A549 (cell line): ENCODE measurements around the gene BTBD16. TPM values are rescaled to one million over a fixed set of nuclear protein-coding genes. Genes with fewer than 3 reads are reported as not detected.

Experiments
- ATAC-seq, 2 experiments: fragments of 200-7000 bp in 1 of 2; fragments of >200 bp in 1 of 2; cut with Nextera tagmentation in 1 of 2; cut with Tn5 transposase in 1 of 2; 3 replicates each; pipeline versions ENCODE4 v1.8.0 to v1.9.1; 2018 to 2020; ENCODE audit warnings: mild to moderate bottlenecking in 1 of 2, moderate library complexity in 1 of 2
- CTCF ChIA-PET: fragments of 300-600 bp; sonication (Branson Sonifier 250); formaldehyde crosslinking; extraction: SDS; loops from one replicate; lab custom pipeline; 2021; ENCODE audit warnings: antibody characterized with exemption, inconsistent platforms; lab: Yijun Ruan, JAX
- POLR2A ChIA-PET: fragments of 350-600 bp; formaldehyde crosslinking; extraction: SDS; loops from one replicate; lab custom pipeline; 2021; ENCODE audit warnings: antibody characterized with exemption, inconsistent platforms; lab: Yijun Ruan, JAX
- DNase-seq, 2 experiments: peaks; one replicate each; pipeline versions ENCODE4 v3.0.0 to v3.0.0-alpha.2; 2011 to 2016; ENCODE audit warnings: low read depth in 1 of 2, low spot score in 1 of 2
- FAIRE-seq: peaks from 2 replicates; lab custom pipeline; 2011; peaks lifted over from hg19 to GRCh38; lab: Jason Lieb, UNC
- H3K27ac ChIP-seq, 2 experiments: fragments of >200 bp; sonication (Bioruptor Twin); formaldehyde crosslinking; 3 replicates each; pipeline ENCODE4 v1.5.1; 2016 to 2017
- H3K4me1 ChIP-seq: fragments of >200 bp; sonication (Bioruptor Twin); formaldehyde crosslinking; 3 replicates; pipeline ENCODE4 v1.6.1; 2016
- H3K4me2 ChIP-seq: fragments of >200 bp; sonication (Bioruptor Twin); formaldehyde crosslinking; 3 replicates; pipeline ENCODE4 v1.6.1; 2016
- H3K4me3 ChIP-seq: fragments of >200 bp; sonication (Bioruptor Twin); formaldehyde crosslinking; 3 replicates; pipeline ENCODE4 v1.5.1; 2016
- H3K9me3 ChIP-seq: fragments of >200 bp; sonication (Bioruptor Twin); formaldehyde crosslinking; 3 replicates; pipeline ENCODE4 v1.6.1; 2016
- CHD4 ChIP-seq: fragments of 200-600 bp; sonication (generic); IDR thresholded peaks from 2 replicates; pipeline ENCODE4 v1.6.1; 2016; ENCODE audit warnings: antibody characterized with exemption, mild to moderate bottlenecking, borderline replicate concordance
- EHMT2 ChIP-seq: fragments of 200-600 bp; sonication (generic); IDR thresholded peaks from 2 replicates; pipeline ENCODE4 v1.6.1; 2016; ENCODE audit warnings: antibody characterized with exemption, low read depth, mild to moderate bottlenecking, moderate library complexity
- ELK1 ChIP-seq: fragments of 150-350 bp; IDR thresholded peaks from 2 replicates; pipeline ENCODE4 v1.6.1; 2014; ENCODE audit warnings: low read depth, mild to moderate bottlenecking, low read length
- FOSB ChIP-seq: fragments of 250-450 bp; sonication (Bioruptor Pico); IDR thresholded peaks from 2 replicates; pipeline ENCODE4 v1.5.0; 2020; ENCODE audit warnings: mild to moderate bottlenecking, moderate library complexity
- FOSL2 ChIP-seq, 2 experiments: fragments of 450-650 bp in 1 of 2; fragments of >200 bp in 1 of 2; sonication (Bioruptor Twin) in 1 of 2; formaldehyde crosslinking; IDR thresholded peaks; 2 replicates each; pipeline versions ENCODE4 v1.5.0 to v1.6.1; 2016 to 2020; ENCODE audit warnings: mild to moderate bottlenecking in 1 of 2, moderate library complexity in 1 of 2
- FOXS1 ChIP-seq: fragments of 250-450 bp; sonication (Bioruptor Pico); IDR thresholded peaks from 2 replicates; pipeline ENCODE4 v1.5.0; 2020; ENCODE audit warnings: mild to moderate bottlenecking, moderate library complexity
- GATA3 ChIP-seq: IDR thresholded peaks from 2 replicates; pipeline ENCODE4 v1.6.1; 2012; ENCODE audit warnings: borderline replicate concordance
- HDAC2 ChIP-seq: fragments of 200-600 bp; sonication (generic); IDR thresholded peaks from 2 replicates; pipeline ENCODE4 v1.6.1; 2016
- HES2 ChIP-seq: fragments of >200 bp; sonication (Bioruptor Twin); formaldehyde crosslinking; IDR thresholded peaks from 2 replicates; pipeline ENCODE4 v1.6.1; 2016
- HMGXB4 ChIP-seq: fragments of 250-450 bp; sonication (Bioruptor Pico); IDR thresholded peaks from 2 replicates; pipeline ENCODE4 v1.5.0; 2021; ENCODE audit warnings: mild to moderate bottlenecking, moderate library complexity, borderline replicate concordance
- HOXB5 ChIP-seq: fragments of 250-450 bp; sonication (Bioruptor Pico); IDR thresholded peaks from 2 replicates; pipeline ENCODE4 v1.5.0; 2020; ENCODE audit warnings: mild to moderate bottlenecking, moderate library complexity
- JUN ChIP-seq, 2 experiments: fragments of >200 bp; sonication (Bioruptor Twin); formaldehyde crosslinking; IDR thresholded peaks; 2 replicates in 1 of 2; 3 replicates in 1 of 2; pipeline ENCODE4 v1.6.1; 2016 to 2017
- KDM1A ChIP-seq: fragments of 200-600 bp; sonication (generic); IDR thresholded peaks from 2 replicates; pipeline ENCODE4 v1.6.1; 2016; ENCODE audit warnings: low read depth, mild to moderate bottlenecking
- MYC ChIP-seq: IDR thresholded peaks from 2 replicates; pipeline ENCODE4 v1.6.1; 2012; ENCODE audit warnings: mild to moderate bottlenecking, inconsistent platforms, low read length, improper control_type of control experiment, borderline replicate concordance
- SMC3 ChIP-seq: fragments of >200 bp; sonication (Bioruptor Twin); formaldehyde crosslinking; IDR thresholded peaks from 3 replicates; pipeline ENCODE4 v1.6.1; 2018; ENCODE audit warnings: inconsistent platforms
- SREBF2 ChIP-seq: fragments of 450-650 bp; IDR thresholded peaks from 2 replicates; pipeline ENCODE4 v1.6.1; 2014; ENCODE audit warnings: mild to moderate bottlenecking, moderate library complexity
- TFCP2L1 ChIP-seq: fragments of 250-450 bp; sonication (Bioruptor Pico); IDR thresholded peaks from 2 replicates; pipeline ENCODE4 v1.5.0; 2021; ENCODE audit warnings: mild to moderate bottlenecking
- USF2 ChIP-seq: fragments of 450-650 bp; IDR thresholded peaks from 2 replicates; pipeline ENCODE4 v1.6.1; 2014; ENCODE audit warnings: antibody characterized with exemption
- ZFP36 ChIP-seq: fragments of 450-650 bp; IDR thresholded peaks from 2 replicates; pipeline ENCODE4 v1.6.1; 2014; ENCODE audit warnings: borderline replicate concordance; ENCODE audit not compliant: partially characterized antibody
- WGBS: methylation state at CpG from one replicate; pipeline ENCODE4 v1.1.6; 2017; ENCODE audit errors: missing lambda C conversion rate; 5-methylcytosine and 5-hydroxymethylcytosine counted together
- polyA plus RNA-seq, 4 experiments: library from polyadenylated mRNA; depleted of rRNA in 3 of 4; stranded (reverse); fragments of >200 nt; fragmentation: RNase III in 1 of 4; extraction: RNeasy Plus Mini Kit Qiagen cat#74134 plus additional on column Dnase treatment in 1 of 4; gene quantifications; 2 replicates in 3 of 4; 3 replicates in 1 of 4; pipeline ENCODE4 v1.2.3, GENCODE V29; 2011 to 2017

BTBD16 gene
- polyA plus RNA-seq, 2 of the 4 experiments (the other 2 are of a cell fraction) = 0.32 to 2.1 TPM

DNA sequence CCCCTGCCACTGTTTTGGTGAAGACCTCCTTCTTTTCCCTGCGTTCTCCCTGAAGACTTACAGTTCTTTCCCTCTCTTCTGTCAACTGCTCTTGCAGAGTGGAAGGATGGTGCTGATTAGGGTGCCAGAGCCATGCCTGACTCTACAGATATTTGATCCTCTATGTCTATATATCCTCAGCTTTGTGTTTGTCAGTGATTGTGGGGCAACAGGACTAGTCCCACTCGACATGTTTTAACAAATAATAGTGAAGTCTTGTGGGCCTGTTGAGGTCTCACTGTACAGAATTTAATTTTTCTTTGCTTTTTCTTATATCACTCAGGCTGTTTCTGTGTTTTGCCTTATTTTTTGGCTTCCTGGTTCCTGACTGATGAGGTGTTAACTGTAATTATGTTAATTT is 108.4 kb downstream of the BTBD16 start:
- no peak for ATAC-seq
- ChIA-PET POLR2A (no interaction called here), CTCF (no interaction called here)
- FAIRE-seq = no peak
- Histone ChIP-seq H3K4me2 (no peak overlapping the region), H3K4me1 (peaks cover 23% of the 10 kb centered on the region), H3K9me3 (no peaks in the 10 kb centered on the region), H3K4me3 (no peak overlapping the region), H3K27ac (no peak overlapping the region)
- no peak for DNase-seq
- TF ChIP-seq FOSB (CRISPR knock-in tag) (no peak), CHD4 (no peak)
- 86% methylated on average over 2 of the region's 2 CpGs for WGBS

- no peak overlapping the region for H3K27ac ChIP-seq
- FAIRE-seq (no peak), ATAC-seq (no peak), DNase-seq (no peak)
- WGBS = 97% methylated on average over 4 of the region's 4 CpGs
- H3K9me3 ChIP-seq = no peaks in the 10 kb centered on the region
- ChIA-PET POLR2A (no interaction called here), CTCF (interaction anchor here (2.0 kb wide), 1 partner anchor 82 kb away, joined by 5 read pairs; no protein-coding TSS in a partner anchor)
- TF ChIP-seq HES2 (no peak), HMGXB4 (CRISPR knock-in tag) (no peak), SREBF2 (no peak), ZFP36 (no peak), USF2 (no peak), SMC3 (no peak), ELK1 (no peak), GATA3 (no peak), TFCP2L1 (no peak), EHMT2 (no peak), KDM1A (no peak), JUN (IDR thresholded peaks at IDR 0.05) (no peak), MYC (no peak), FOXS1 (CRISPR knock-in tag) (no peak), FOSL2 (IDR thresholded peaks at IDR 0.05) (no peak), FOSL2 (CRISPR knock-in tag; IDR thresholded peaks at IDR 0.05) (no peak)
- no peak overlapping the region for H3K4me3 ChIP-seq
- H3K4me1 ChIP-seq = peaks cover 24% of the 10 kb centered on the region
- H3K4me2 ChIP-seq = no peak overlapping the region
Measured at GRCh38 chr10:122380703-122381102, 109.6 kb downstream of the BTBD16 start.

DNA sequence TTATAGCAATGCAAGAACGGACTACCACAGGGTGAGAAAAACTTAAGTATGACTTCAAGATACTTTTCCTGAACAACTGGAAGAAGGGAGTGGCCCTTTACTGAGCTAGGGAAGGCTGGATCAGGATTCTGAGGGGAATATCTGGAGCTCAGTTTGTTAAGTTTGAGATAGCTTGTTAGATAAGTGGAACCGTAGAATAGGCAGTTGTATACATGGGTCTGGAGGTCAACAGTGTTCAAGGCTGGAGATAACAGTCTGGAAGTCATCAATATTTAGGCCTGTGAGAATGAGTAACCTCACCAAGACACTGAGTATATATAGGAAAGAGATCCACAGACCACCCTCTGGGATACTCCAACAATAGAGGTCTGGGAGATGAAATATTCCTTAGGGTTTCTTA is 110.6 kb downstream of the BTBD16 start:
- ChIA-PET POLR2A (no interaction called here), CTCF (interaction anchor here (1.2 to 2.0 kb wide), 3 partner anchors 10 to 88 kb away, joined by 3 to 5 read pairs (median 3); no protein-coding TSS in a partner anchor)
- Histone ChIP-seq H3K4me3 (no peak overlapping the region), H3K9me3 (no peaks in the 10 kb centered on the region), H3K4me2 (no peak overlapping the region), H3K27ac (no peak overlapping the region), H3K4me1 (peaks cover 24% of the 10 kb centered on the region)
- DNase-seq (no peak), FAIRE-seq (no peak), ATAC-seq (no peak)
- WGBS = 94% methylated on average over 2 of the region's 2 CpGs
- TF ChIP-seq SMC3 (no peak), HDAC2 (no peak), HOXB5 (CRISPR knock-in tag) (no peak)
